HG03039 (cell line): ENCODE data around the gene ALG1.
"Not testable (repeated sequence)": the region's sequence is repeated elsewhere in the genome, so short reads cannot be mapped to it uniquely, and the experiment has no call there.

Experiments
- ATAC-seq: cut with Tn5 transposase; IDR thresholded peaks from one replicate; pipeline ENCODE4 v1.9.1; 2021; ENCODE audit warnings: mild to moderate bottlenecking, moderate library complexity; ENCODE audit not compliant: unreplicated experiment

The ALG1 gene

DNA sequence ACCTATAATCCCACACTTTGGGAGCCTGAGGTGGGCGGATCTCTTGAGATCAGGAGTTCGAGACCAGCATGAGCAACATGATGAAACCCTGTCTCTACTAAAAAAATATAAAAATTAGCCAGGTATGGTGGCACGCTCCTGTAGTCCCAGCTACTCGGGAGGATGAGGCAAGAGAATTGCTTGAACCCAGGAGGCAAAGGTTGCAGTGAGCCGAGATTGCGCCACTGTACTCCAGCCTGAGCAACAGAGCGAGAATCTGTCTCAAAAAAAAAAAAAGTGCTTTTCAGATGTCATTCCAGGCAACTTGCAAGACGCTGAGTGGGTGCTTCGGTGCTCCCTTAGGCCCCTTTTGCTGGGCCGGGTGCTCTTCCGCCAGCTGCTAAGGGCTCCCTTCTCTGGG is 27.1 kb upstream of the ALG1 start:
- ATAC-seq, result not testable (repeated sequence)

DNA sequence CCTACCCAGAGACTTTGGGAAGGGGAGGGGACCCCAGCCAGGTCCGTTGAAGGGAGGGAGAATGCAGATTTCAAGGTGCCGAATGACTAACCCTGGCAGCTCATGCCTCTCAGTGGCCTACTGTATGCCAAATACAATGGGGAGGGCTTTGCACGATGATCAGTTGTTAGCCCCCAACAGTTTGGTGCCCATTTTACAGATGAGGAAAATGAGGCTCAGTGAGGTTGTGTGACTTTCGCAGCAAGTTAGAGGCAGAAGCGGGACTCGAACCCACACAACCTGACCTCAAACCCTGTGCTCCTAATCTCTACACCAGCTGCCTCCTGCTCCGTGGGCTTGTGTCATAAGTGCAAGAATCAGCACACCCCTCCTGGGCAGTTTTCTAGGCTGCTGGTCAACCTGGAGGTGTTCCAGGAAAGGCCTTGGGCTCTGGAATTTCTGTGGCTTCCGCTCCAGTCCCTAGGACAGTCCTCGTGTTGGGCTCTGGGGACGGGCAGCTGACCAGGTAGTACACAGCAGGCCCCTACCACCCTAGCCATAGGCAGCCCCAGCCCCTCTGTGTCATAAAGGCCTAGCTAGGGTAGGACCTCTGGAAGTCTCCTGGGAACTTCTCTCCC is 26.0 kb upstream of the ALG1 start:
- no peak for ATAC-seq

GRCh38 chr16:5046914-5047313 is 24.7 kb upstream of the ALG1 start:
- no peak for ATAC-seq

GRCh38 chr16:5054876-5055865 is 16.5 kb upstream of the ALG1 start:
- no peak for ATAC-seq

- no peak for ATAC-seq
Observed at GRCh38 chr16:5056352-5056751, 15.3 kb upstream of the ALG1 start.

DNA sequence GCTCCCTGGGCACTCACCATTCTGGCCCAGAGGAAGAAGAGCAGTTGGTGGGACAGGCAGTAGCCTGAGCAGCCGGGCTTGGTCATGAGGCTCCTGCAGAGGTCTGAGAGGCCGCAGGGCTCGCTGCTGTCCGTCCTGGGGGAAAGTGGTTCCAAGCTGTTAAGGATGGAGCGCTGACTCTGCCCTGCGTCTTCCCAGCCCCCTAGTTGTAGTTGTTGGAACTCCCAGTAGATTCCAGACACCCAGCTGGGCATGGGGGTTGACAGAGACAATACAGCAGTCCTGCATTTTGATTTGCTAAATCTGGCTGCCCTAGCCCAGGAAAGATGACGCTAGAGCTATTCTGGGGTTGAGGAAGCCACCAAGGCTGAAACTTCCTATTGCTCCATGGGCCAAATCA is 13.2 kb upstream of the ALG1 start:
- no peak for ATAC-seq

DNA sequence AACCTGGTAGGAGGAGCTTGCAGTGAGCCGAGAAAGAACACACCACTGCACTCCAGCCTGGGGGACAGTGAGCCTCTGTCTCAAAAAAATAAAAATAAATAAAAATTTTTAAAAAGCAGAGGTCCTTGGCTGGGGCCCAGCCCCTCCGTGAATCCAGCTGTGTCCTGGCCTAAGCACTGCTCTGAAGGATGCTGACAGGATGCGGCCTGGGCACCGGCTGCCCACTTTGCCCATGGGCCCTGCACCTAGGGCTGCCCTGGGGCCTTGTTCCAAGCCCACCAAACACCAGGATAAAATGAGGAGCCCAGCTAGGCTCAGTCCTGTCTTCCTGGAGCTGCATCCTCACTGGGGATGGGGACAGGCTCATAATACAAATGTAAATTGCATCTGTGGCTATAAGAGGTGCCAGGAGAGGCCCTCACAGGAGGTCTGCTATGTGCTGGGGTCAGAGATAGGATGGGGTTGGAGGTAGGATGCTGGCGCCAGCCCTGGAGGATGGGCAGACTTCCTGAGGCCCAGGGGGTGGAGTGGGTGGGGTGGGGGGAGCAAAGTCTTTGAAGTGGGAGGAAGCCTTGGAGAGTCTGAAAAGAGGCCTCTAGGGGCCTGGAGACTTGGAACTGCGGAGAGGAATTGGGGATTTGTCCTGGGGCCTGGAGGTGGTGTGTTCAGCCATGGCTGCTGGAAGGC is 12.1 kb upstream of the ALG1 start:
- no peak for ATAC-seq

- ATAC-seq, result no peak
Observed at GRCh38 chr16:5060073-5060641, 11.5 kb upstream of the ALG1 start.

DNA sequence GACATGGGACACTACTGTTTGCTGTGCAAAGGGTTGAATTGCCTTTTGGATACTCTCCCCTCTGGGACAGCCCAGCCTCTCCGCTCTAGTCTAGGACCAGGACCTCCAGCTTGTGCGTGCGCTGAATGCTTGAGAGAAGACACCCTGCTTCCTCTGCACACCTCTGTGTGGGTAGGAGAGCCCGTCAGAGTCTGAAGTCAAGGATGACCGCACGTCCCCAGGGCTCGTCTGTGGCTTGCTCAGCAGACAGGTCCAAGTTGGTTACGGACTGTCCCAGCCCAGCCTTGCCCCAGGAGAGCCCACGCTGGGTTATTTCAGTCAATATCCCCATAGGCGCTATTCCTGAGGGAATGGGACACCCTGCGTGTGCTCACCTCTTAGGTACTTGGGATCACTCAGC is 9.6 kb upstream of the ALG1 start:
- no peak for ATAC-seq

GRCh38 chr16:5062790-5063765 is 8.6 kb upstream of the ALG1 start:
- no peak for ATAC-seq

DNA sequence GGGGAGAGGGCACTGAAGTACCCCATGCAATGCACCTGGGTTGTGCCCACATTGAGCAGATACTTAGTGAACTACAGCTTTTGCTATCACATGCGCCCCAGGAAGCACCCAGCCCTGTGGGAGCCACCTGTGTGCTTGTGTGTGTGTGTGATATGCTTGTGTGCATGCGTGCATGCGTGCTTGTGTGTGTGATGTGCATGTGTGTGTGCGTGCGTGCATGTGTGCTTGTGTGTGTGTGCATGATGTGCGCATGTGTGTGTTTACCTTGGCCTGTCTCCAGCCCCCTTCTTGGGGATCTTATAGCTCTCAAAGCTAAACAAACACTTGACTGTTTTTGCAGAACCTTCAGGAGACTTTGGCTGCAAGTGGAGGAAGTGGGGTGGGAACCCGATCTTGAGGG is 6.7 kb upstream of the ALG1 start:
- ATAC-seq, result no peak

GRCh38 chr16:5065326-5065725 is 6.3 kb upstream of the ALG1 start:
- ATAC-seq, result no peak

- no peak for ATAC-seq
Observed at GRCh38 chr16:5065813-5066212, 5.8 kb upstream of the ALG1 start, which contains the start of gene C16orf89. TSS of gene C16orf89 (minus strand) at chr16:5065956. CDS start at chr16:5065908, 48 bp downstream.

- ATAC-seq, result no peak
Observed at GRCh38 chr16:5066511-5066910, 5.1 kb upstream of the ALG1 start.

- ATAC-seq, result no peak
Observed at GRCh38 chr16:5069048-5069447, 2.6 kb upstream of the ALG1 start.

GRCh38 chr16:5069854-5070253 is 1.8 kb upstream of the ALG1 start:
- ATAC-seq, result no peak

- ATAC-seq, result no peak
Observed at GRCh38 chr16:5070431-5071186, 1.0 kb upstream of the ALG1 start.

DNA sequence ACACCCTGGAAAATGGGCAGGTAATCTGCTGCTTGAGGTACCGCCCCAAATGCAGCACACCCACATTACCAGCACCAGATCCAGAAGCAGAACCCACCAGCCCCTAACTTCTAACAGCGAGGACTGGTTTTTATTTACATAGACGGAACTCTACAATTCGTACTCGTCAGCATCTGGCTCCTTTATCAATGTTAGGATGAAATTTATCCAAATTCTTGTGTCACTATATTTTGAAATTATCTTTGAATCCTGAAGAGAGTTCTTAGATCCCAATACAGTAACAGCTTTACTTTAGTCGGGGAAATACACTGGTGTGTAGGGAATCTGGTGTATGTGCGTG is 332 bp upstream of the ALG1 start:
- ATAC-seq, result no peak
